RWPE2 (cell line): Measurements from ENCODE around the gene SV2B.

ENCODE experiments used
- ATAC-seq: fragments of 200-7000 bp; cut with Tn5 transposase; 3 replicates; pipeline ENCODE4 v1.9.1; 2021; ENCODE audit warnings: low read depth
- DNase-seq: peaks from one replicate; pipeline ENCODE4 v3.0.0-alpha.2; 2020; ENCODE audit warnings: low spot score
- H3K27ac ChIP-seq: fragments of 450-650 bp; 2 replicates; pipeline ENCODE4 v1.5.1; 2017; ENCODE audit warnings: mild to moderate bottlenecking; ENCODE audit not compliant: poor library complexity, severe bottlenecking
- H3K27me3 ChIP-seq: fragments of 250-450 bp; sonication (Bioruptor Pico); 2 replicates; pipeline ENCODE4 v1.5.1; 2021; ENCODE audit warnings: mild to moderate bottlenecking, moderate library complexity; ENCODE audit not compliant: insufficient read depth, poor library complexity, severe bottlenecking
- H3K36me3 ChIP-seq: fragments of 250-450 bp; sonication (Bioruptor Pico); 2 replicates; pipeline ENCODE4 v1.5.1; 2020; ENCODE audit warnings: low read depth, mild to moderate bottlenecking, moderate library complexity
- H3K4me1 ChIP-seq: fragments of 250-450 bp; sonication (Bioruptor Pico); 2 replicates; pipeline ENCODE4 v1.5.1; 2021; ENCODE audit warnings: mild to moderate bottlenecking, moderate library complexity; ENCODE audit not compliant: insufficient read depth, poor library complexity, severe bottlenecking
- H3K4me3 ChIP-seq: fragments of 250-450 bp; sonication (Bioruptor Pico); 2 replicates; pipeline ENCODE4 v1.5.1; 2021; ENCODE audit warnings: mild to moderate bottlenecking, moderate library complexity; ENCODE audit not compliant: severe bottlenecking
- H3K9me3 ChIP-seq: fragments of 250-450 bp; sonication (Bioruptor Pico); 2 replicates; pipeline ENCODE4 v1.5.1; 2021; ENCODE audit warnings: mild to moderate bottlenecking, moderate library complexity; ENCODE audit not compliant: severe bottlenecking
- CTCF ChIP-seq: fragments of 450-650 bp; IDR thresholded peaks from one replicate; pipeline ENCODE4 v1.5.1; 2017; ENCODE audit warnings: mild to moderate bottlenecking, moderate library complexity; ENCODE audit not compliant: poor library complexity, severe bottlenecking

SV2B gene

DNA sequence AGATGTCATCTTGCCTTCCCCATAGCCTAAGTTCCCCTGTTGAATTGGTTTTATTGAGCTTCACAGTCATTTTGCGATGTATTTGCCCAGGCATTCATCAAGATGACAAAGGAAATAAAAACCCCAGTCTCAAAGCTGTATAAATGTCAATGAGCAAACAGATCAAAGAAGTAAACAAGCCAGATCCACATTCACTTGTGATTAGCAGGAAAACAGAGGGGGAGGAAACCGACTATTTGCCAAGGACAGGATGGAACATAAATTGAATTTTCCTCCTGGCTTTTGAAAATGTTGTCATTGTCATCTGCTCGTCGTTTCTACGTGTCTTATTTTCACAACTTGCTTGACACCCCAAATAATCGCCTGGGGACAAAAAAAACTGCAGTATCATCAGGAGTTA, 83.5 kb downstream of the SV2B start:
- Histone ChIP-seq H3K36me3 (no peaks in the 10 kb centered on the region), H3K27ac (no peak overlapping the region), H3K4me1 (no peaks in the 10 kb centered on the region), H3K9me3 (no peaks in the 10 kb centered on the region), H3K4me3 (no peak overlapping the region), H3K27me3 (peaks cover 18% of the 10 kb centered on the region)
- DNase-seq (no peak), ATAC-seq (no peak)
- TF ChIP-seq CTCF: no peak

- H3K4me3 ChIP-seq: no peak overlapping the region
- no peak for TF ChIP-seq CTCF
- no peaks in the 10 kb centered on the region for H3K4me1 ChIP-seq
- peaks cover 18% of the 10 kb centered on the region for H3K27me3 ChIP-seq
- H3K9me3 ChIP-seq: no peaks in the 10 kb centered on the region
- ATAC-seq: no peak
- H3K27ac ChIP-seq: no peak overlapping the region
- DNase-seq: no peak
- H3K36me3 ChIP-seq: no peaks in the 10 kb centered on the region
Observed at GRCh38 chr15:91184441-91184840, 84.4 kb downstream of the SV2B start.

GRCh38 chr15:91186904-91187656, 87.0 kb downstream of the SV2B start:
- H3K9me3 ChIP-seq: no peaks in the 10 kb centered on the region
- H3K4me3 ChIP-seq: no peak overlapping the region
- peak; percentile 53; the same call in 1 of the 3 replicates for ATAC-seq
- H3K36me3 ChIP-seq: no peaks in the 10 kb centered on the region
- peaks cover 32% of the 10 kb centered on the region for H3K27me3 ChIP-seq
- H3K4me1 ChIP-seq: no peaks in the 10 kb centered on the region
- no peak for DNase-seq
- TF ChIP-seq CTCF: no peak
- no peak overlapping the region for H3K27ac ChIP-seq

GRCh38 chr15:91192285-91192684, 92.2 kb downstream of the SV2B start:
- Histone ChIP-seq H3K36me3 (no peaks in the 10 kb centered on the region), H3K9me3 (no peaks in the 10 kb centered on the region), H3K4me3 (no peak overlapping the region), H3K4me1 (no peaks in the 10 kb centered on the region), H3K27me3 (peaks cover 29% of the 10 kb centered on the region), H3K27ac (no peak overlapping the region)
- DNase-seq (no peak), ATAC-seq (no peak)
- no peak for TF ChIP-seq CTCF

GRCh38 chr15:91192690-91193377, 92.8 kb downstream of the SV2B start:
- Histone ChIP-seq H3K27ac (no peak overlapping the region), H3K36me3 (no peaks in the 10 kb centered on the region), H3K9me3 (no peaks in the 10 kb centered on the region), H3K4me1 (no peaks in the 10 kb centered on the region), H3K27me3 (peaks cover 29% of the 10 kb centered on the region), H3K4me3 (no peak overlapping the region)
- ATAC-seq: no peak
- no peak for TF ChIP-seq CTCF
- DNase-seq: no peak
